Measurements from ENCODE around the gene TUBA1B. TPM values are rescaled to one million over a fixed set of nuclear protein-coding genes. Genes with fewer than 3 reads are reported as not detected.

The TUBA1B gene
- total RNA-seq, 5 donors from 2014 or later (not counting 1 experiment from before 2014, with no cell fraction given) = 167 to 232 (median 205) TPM

GRCh38 chr12:49111206-49111605 is 20.0 kb downstream of the TUBA1B start:
- POLR2A ChIA-PET = interaction anchor here in 1 of 2 donors (1.4 to 2.1 kb wide), 2 partner anchors 19 to 79 kb away, joined by 3 to 14 read pairs; partner anchors contain the start of gene TUBA1B
- Histone ChIP-seq H3K4me3 (ENCODE audit: control insufficient read depth in 1 of 2, extremely low read depth in 1 of 2, low read length in 1 of 2) (peak overlapping the region in 1 of 2 donors; percentile 96), H3K4me1 (ENCODE audit: control insufficient read depth in 1 of 2, extremely low read depth in 1 of 2, insufficient read depth in 2 of 2, low read length in 2 of 2) (peaks cover 8 to 37% of the 10 kb centered on the region in 2 experiments), H3K27ac (ENCODE audit: low read length) (peak overlapping the region; percentile 90), H3K36me3 (ENCODE audit: control insufficient read depth in 2 of 2, extremely low read depth in 1 of 2, insufficient read depth in 1 of 2, low read length in 1 of 2) (peaks cover 0 to 12% of the 10 kb centered on the region in 2 donors), H3K9me3 (no peaks in the 10 kb centered on the region), H3K27me3 (replicated peaks in 1 of 2; ENCODE audit: control insufficient read depth in 2 of 2, extremely low read depth in 1 of 2, insufficient read depth in 2 of 2, low read length in 1 of 2) (peaks cover 0 to 2% of the 10 kb centered on the region in 2 experiments)
- ATAC-seq (replicated peaks in 1 of 4) (no peak), DNase-seq (no peak)
- WGBS (ENCODE audit: insufficient coverage) = 0% methylated on average over 1 of the region's 6 CpGs
- peak overlapping the region; percentile 99 for H3K4me3 Mint-ChIP-seq
- CTCF ChIA-PET = interaction anchor here (0.5 to 4.5 kb wide), 12 partner anchors 11 to 717 kb away, joined by 3 to 54 read pairs (median 4); partner anchors contain the start of genes NCKAP5L (in 1 of the 2), RHEBL1 (in 1 of the 2) and TUBA1B (in 1 of the 2)
- H3K36me3 Mint-ChIP-seq = peaks cover 6% of the 10 kb centered on the region
- peaks cover 40 to 44% (median 43%) of the 10 kb centered on the region in 3 donors for H3K4me1 Mint-ChIP-seq
- no peaks in the 10 kb centered on the region for H3K27me3 Mint-ChIP-seq
- peak overlapping the region; percentile 99 for H3K27ac Mint-ChIP-seq
- no peaks in the 10 kb centered on the region for H3K9me3 Mint-ChIP-seq

GRCh38 chr12:49110464-49111155 is 20.6 kb downstream of the TUBA1B start, which contains the start of gene LMBR1L:
TSS of gene LMBR1L (minus strand) at chr12:49110847. CDS start at chr12:49110555, 292 bp downstream.
- peaks cover 0 to 2% of the 10 kb centered on the region in 2 experiments for H3K27me3 ChIP-seq (replicated peaks in 1 of 2; ENCODE audit: control insufficient read depth in 2 of 2, extremely low read depth in 1 of 2, insufficient read depth in 2 of 2, low read length in 1 of 2)
- peaks cover 8 to 37% of the 10 kb centered on the region in 2 experiments for H3K4me1 ChIP-seq (ENCODE audit: control insufficient read depth in 1 of 2, extremely low read depth in 1 of 2, insufficient read depth in 2 of 2, low read length in 2 of 2)
- peak within 1 kb of the TSS; percentile 99 for H3K27ac Mint-ChIP-seq
- no peaks in the 10 kb centered on the region for H3K9me3 Mint-ChIP-seq
- H3K27ac ChIP-seq (ENCODE audit: low read length) = peak within 1 kb of the TSS; percentile 90
- H3K36me3 ChIP-seq (ENCODE audit: control insufficient read depth in 2 of 2, extremely low read depth in 1 of 2, insufficient read depth in 1 of 2, low read length in 1 of 2) = peaks cover 3 to 18% of the 10 kb centered on the region in 2 donors
- peaks cover 10% of the 10 kb centered on the region for H3K36me3 Mint-ChIP-seq
- ChIA-PET CTCF (interaction anchor here (0.5 to 4.5 kb wide), 14 partner anchors 10 to 718 kb away, joined by 3 to 54 read pairs (median 4); partner anchors contain the start of genes DHH (in 1 of the 2), NCKAP5L (in 1 of the 2), RHEBL1 (in 1 of the 2) and TUBA1B (in 1 of the 2)), POLR2A (interaction anchor here (1.0 to 2.1 kb wide), 6 partner anchors 9 to 80 kb away, joined by 3 to 14 read pairs (median 4); partner anchors contain the start of gene TUBA1B (in 1 of the 2))
- no peaks in the 10 kb centered on the region for H3K9me3 ChIP-seq
- ATAC-seq (replicated peaks in 1 of 4) (peak; percentile 94 to 97 (median 96)), DNase-seq (peak; percentile 88 to 99 (median 97))
- peak within 1 kb of the TSS; percentile 82 to 96 for H3K4me3 ChIP-seq (ENCODE audit: control insufficient read depth in 1 of 2, extremely low read depth in 1 of 2, low read length in 1 of 2)
- no peaks in the 10 kb centered on the region for H3K27me3 Mint-ChIP-seq
- WGBS (ENCODE audit: insufficient coverage) = under 1% methylated on average over 25 of the region's 43 CpGs
- peak within 1 kb of the TSS; percentile 99 for H3K4me3 Mint-ChIP-seq
- peaks cover 41 to 48% (median 46%) of the 10 kb centered on the region in 3 donors for H3K4me1 Mint-ChIP-seq

- Histone ChIP-seq H3K36me3 (ENCODE audit: control insufficient read depth in 2 of 2, extremely low read depth in 1 of 2, insufficient read depth in 1 of 2, low read length in 1 of 2) (peaks cover 8 to 26% of the 10 kb centered on the region in 2 donors), H3K9me3 (no peaks in the 10 kb centered on the region), H3K27me3 (replicated peaks in 1 of 2; ENCODE audit: control insufficient read depth in 2 of 2, extremely low read depth in 1 of 2, insufficient read depth in 2 of 2, low read length in 1 of 2) (peaks cover 0 to 2% of the 10 kb centered on the region in 2 experiments), H3K4me1 (ENCODE audit: control insufficient read depth in 1 of 2, extremely low read depth in 1 of 2, insufficient read depth in 2 of 2, low read length in 2 of 2) (peaks cover 8 to 37% of the 10 kb centered on the region in 2 experiments), H3K27ac (ENCODE audit: low read length) (peak overlapping the region; percentile 90), H3K4me3 (ENCODE audit: control insufficient read depth in 1 of 2, extremely low read depth in 1 of 2, low read length in 1 of 2) (peak overlapping the region; percentile 82 to 96)
- CTCF ChIA-PET = interaction anchor here (0.5 to 4.5 kb wide), 10 partner anchors 9 to 257 kb away, joined by 3 to 54 read pairs (median 6); partner anchors contain the start of genes DHH (in 1 of the 2), RHEBL1 (in 1 of the 2) and TUBA1B (in 1 of the 2)
- Mint-ChIP-seq H3K27ac (peak overlapping the region; percentile 99), H3K36me3 (peaks cover 10% of the 10 kb centered on the region), H3K4me3 (peak overlapping the region; percentile 99), H3K4me1 (peaks cover 43 to 50% (median 46%) of the 10 kb centered on the region in 3 donors), H3K27me3 (no peaks in the 10 kb centered on the region), H3K9me3 (no peaks in the 10 kb centered on the region)
- DNase-seq (peak in 6 of 35 experiments; percentile 22 to 44 (median 24)), ATAC-seq (replicated peaks in 1 of 4) (peak in 3 of 4 experiments; percentile 7 to 29 (median 23))
- WGBS (ENCODE audit: insufficient coverage) = 0% methylated on average over 17 of the region's 33 CpGs
- POLR2A ChIA-PET = interaction anchor here (0.8 to 2.1 kb wide), 7 partner anchors 9 to 80 kb away, joined by 3 to 14 read pairs (median 4); partner anchors contain the start of genes TUBA1A (in 1 of the 2) and TUBA1B (in 1 of the 2)
These were observed 21.3 kb downstream of the TUBA1B start for GRCh38 chr12:49109641-49110463.

GRCh38 chr12:49108958-49109404 is 22.2 kb downstream of the TUBA1B start:
- peaks cover 0 to 2% of the 10 kb centered on the region in 2 experiments for H3K27me3 ChIP-seq (replicated peaks in 1 of 2; ENCODE audit: control insufficient read depth in 2 of 2, extremely low read depth in 1 of 2, insufficient read depth in 2 of 2, low read length in 1 of 2)
- CTCF ChIA-PET = interaction anchor here in 1 of 2 donors (1.0 to 1.3 kb wide), 4 partner anchors 9 to 22 kb away, joined by 3 to 9 read pairs (median 3); partner anchors contain the start of gene TUBA1B

GRCh38 chr12:49105504-49106084 is 25.6 kb downstream of the TUBA1B start:
- DNase-seq (no peak), ATAC-seq (replicated peaks in 1 of 4) (no peak)
- H3K36me3 ChIP-seq (ENCODE audit: control insufficient read depth in 2 of 2, extremely low read depth in 1 of 2, insufficient read depth in 1 of 2, low read length in 1 of 2) = peaks cover 16 to 68% of the 10 kb centered on the region in 2 donors
- POLR2A ChIA-PET = interaction anchor here in 1 of 2 donors (0.9 kb wide), 1 partner anchor 13 kb away, joined by 3 read pairs; no protein-coding TSS in a partner anchor
- Mint-ChIP-seq H3K4me1 (peaks cover 39 to 50% (median 40%) of the 10 kb centered on the region in 3 donors), H3K27ac (no peak overlapping the region), H3K36me3 (peaks cover 47% of the 10 kb centered on the region), H3K27me3 (no peaks in the 10 kb centered on the region), H3K9me3 (no peaks in the 10 kb centered on the region), H3K4me3 (no peak overlapping the region)
- H3K4me1 ChIP-seq (ENCODE audit: control insufficient read depth in 1 of 2, extremely low read depth in 1 of 2, insufficient read depth in 2 of 2, low read length in 2 of 2) = peaks cover 6 to 28% of the 10 kb centered on the region in 2 experiments
- H3K27me3 ChIP-seq (replicated peaks in 1 of 2; ENCODE audit: control insufficient read depth in 2 of 2, extremely low read depth in 1 of 2, insufficient read depth in 2 of 2, low read length in 1 of 2) = peaks cover 0 to 2% of the 10 kb centered on the region in 2 experiments
- over 99% methylated on average over 7 of the region's 9 CpGs for WGBS (ENCODE audit: insufficient coverage)
- CTCF ChIA-PET = interaction anchor here (0.5 to 0.9 kb wide), 3 partner anchors 9 to 65 kb away, joined by 3 read pairs; partner anchors contain the start of gene RHEBL1 (in 1 of the 2)
- no peaks in the 10 kb centered on the region for H3K9me3 ChIP-seq
- no peak overlapping the region for H3K27ac ChIP-seq (ENCODE audit: low read length)
- H3K4me3 ChIP-seq (ENCODE audit: control insufficient read depth in 1 of 2, extremely low read depth in 1 of 2, low read length in 1 of 2) = no peak overlapping the region

More at GRCh38 chr12:49108958-49109404, 22.2 kb downstream of the TUBA1B start:
- ATAC-seq (replicated peaks in 1 of 4) (no peak), DNase-seq (no peak)
- Mint-ChIP-seq H3K9me3 (no peaks in the 10 kb centered on the region), H3K36me3 (peaks cover 17% of the 10 kb centered on the region), H3K27me3 (no peaks in the 10 kb centered on the region), H3K4me1 (peaks cover 46 to 57% (median 48%) of the 10 kb centered on the region in 3 donors), H3K4me3 (peak overlapping the region; percentile 99), H3K27ac (peak overlapping the region; percentile 93 to 99)
- POLR2A ChIA-PET = no interaction called here
- WGBS (ENCODE audit: insufficient coverage) = 79% methylated on average over 4 of the region's 4 CpGs
- peaks cover 8 to 34% of the 10 kb centered on the region in 2 donors for H3K36me3 ChIP-seq (ENCODE audit: control insufficient read depth in 2 of 2, extremely low read depth in 1 of 2, insufficient read depth in 1 of 2, low read length in 1 of 2)
- peak overlapping the region; percentile 90 for H3K27ac ChIP-seq (ENCODE audit: low read length)
- H3K4me1 ChIP-seq (ENCODE audit: control insufficient read depth in 1 of 2, extremely low read depth in 1 of 2, insufficient read depth in 2 of 2, low read length in 2 of 2) = peaks cover 8 to 37% of the 10 kb centered on the region in 2 experiments
- H3K9me3 ChIP-seq = no peaks in the 10 kb centered on the region
- H3K4me3 ChIP-seq (ENCODE audit: control insufficient read depth in 1 of 2, extremely low read depth in 1 of 2, low read length in 1 of 2) = peak overlapping the region in 1 of 2 donors; percentile 96

Measured in T-cell (primary cell).